Body of pancreas (tissue), 4 donors: ENCODE measurements around the gene RPL10A. TPM values are rescaled to one million over a fixed set of nuclear protein-coding genes. Genes with fewer than 3 reads are reported as not detected.

Source experiments
- ATAC-seq: fragments of 150-250 bp; one replicate; pipeline ENCODE4 v1.9.1; 2016
- DNase-seq, 4 donors: peaks; one replicate each; pipeline ENCODE4 v3.0.0-alpha.2; 2019
- H3K27ac ChIP-seq, 4 donors: fragments of 200-600 bp; sonication (generic); 1 replicate in 3 of 4; 2 replicates in 1 of 4; pipeline versions ENCODE4 v1.5.1 to v1.6.1; 2016 to 2019; ENCODE audit warnings: mild to moderate bottlenecking in 1 of 4, mixed read lengths in 1 of 4, moderate library complexity in 1 of 4
- H3K27me3 ChIP-seq, 2 donors: fragments of 200-600 bp; sonication (generic); one replicate each; pipeline ENCODE4 v1.6.0; 2016; ENCODE audit warnings: mild to moderate bottlenecking in 1 of 2
- H3K36me3 ChIP-seq, 2 donors: fragments of 200-600 bp; sonication (generic); replicated peaks in 1 of 2; 2 replicates each; pipeline ENCODE4 v1.5.1; 2016; ENCODE audit warnings: low read depth in 2 of 2; ENCODE audit not compliant: insufficient read depth in 1 of 2
- H3K4me1 ChIP-seq: fragments of 200-600 bp; sonication (generic); one replicate; pipeline ENCODE4 v1.6.0; 2016
- H3K4me3 ChIP-seq, 2 donors: fragments of 200-600 bp; sonication (generic); 1 replicate in 1 of 2; 2 replicates in 1 of 2; pipeline ENCODE4 v1.5.1; 2016 to 2019
- H3K9me3 ChIP-seq, 3 donors: fragments of 200-600 bp; sonication (generic); 1 replicate in 2 of 3; 2 replicates in 1 of 3; pipeline ENCODE4 v1.5.1; 2016
- CTCF ChIP-seq, 7 experiments: fragments of 450-650 bp in 4 of 7; fragments of 200-600 bp in 3 of 7; sonication (generic) in 3 of 7; IDR thresholded peaks; one replicate each; pipeline ENCODE4 v1.5.1; 2016 to 2019; ENCODE audit warnings: antibody characterized with exemption in 7 of 7
- POLR2A ChIP-seq, 3 donors: fragments of 450-650 bp; IDR thresholded peaks; one replicate each; pipeline ENCODE4 v1.6.1; 2016; ENCODE audit warnings: antibody characterized with exemption in 3 of 3, mild to moderate bottlenecking in 2 of 3
- WGBS, 2 donors: methylation state at CpG; one replicate each; pipeline ENCODE4 v1.1.5; 2017; 5-methylcytosine and 5-hydroxymethylcytosine counted together
- intact Hi-C: fragments of 100-400 bp; cut with DNase I; formaldehyde crosslinking; loops from one replicate; pipeline ENCODE4 v1.15.1; 2023
- total RNA-seq, 2 donors: library from RNA; depleted of rRNA; stranded (reverse); fragments of >200 nt; gene quantifications; one replicate each; pipeline ENCODE4 v1.1.0, GENCODE V29; 2016

RPL10A gene
- total RNA-seq, 2 donors from 2014 or later, result 563 to 782 TPM

DNA sequence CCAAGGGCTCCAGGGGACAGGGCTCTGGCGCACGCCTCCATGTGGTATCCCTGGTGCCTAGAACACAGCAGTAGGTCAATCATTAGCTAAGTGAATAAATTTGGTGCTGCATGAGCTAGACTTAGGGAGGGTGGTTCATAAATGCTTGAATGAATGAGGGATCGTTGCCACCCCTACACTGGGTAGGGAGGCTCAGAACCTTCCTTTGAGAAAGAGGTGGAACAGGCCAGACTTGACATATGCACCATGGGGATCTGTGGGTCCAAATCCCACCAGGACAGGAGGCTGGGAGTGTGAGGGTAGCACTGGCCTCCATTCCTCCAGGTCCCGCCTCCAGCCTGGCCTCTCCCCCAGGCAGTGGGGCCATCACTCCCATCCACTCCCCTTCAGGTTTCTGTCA is 14.9 kb downstream of the RPL10A start:
- intact Hi-C loops, result no loop called here
- ATAC-seq, result no peak
- H3K4me1 ChIP-seq, result peaks cover 25% of the 10 kb centered on the region
- TF ChIP-seq CTCF (IDR thresholded peaks at IDR 0.05) (no peak), POLR2A (IDR thresholded peaks at IDR 0.05) (no peak)
- no peaks in the 10 kb centered on the region for H3K27me3 ChIP-seq
- no peak overlapping the region for H3K27ac ChIP-seq
- H3K4me3 ChIP-seq, result no peak overlapping the region
- WGBS, 2 donors, result 89 to 98% methylated on average over 4 of the region's 4 CpGs
- H3K9me3 ChIP-seq, result no peaks in the 10 kb centered on the region
- no peak for DNase-seq
- no peaks in the 10 kb centered on the region for H3K36me3 ChIP-seq

- no peaks in the 10 kb centered on the region for H3K36me3 ChIP-seq
- WGBS, 2 donors, result 78 to 96% methylated on average over 3 of the region's 3 CpGs
- no peak overlapping the region for H3K4me3 ChIP-seq
- no peak overlapping the region for H3K27ac ChIP-seq
- no peak for ATAC-seq
- intact Hi-C loops, result no loop called here
- no peaks in the 10 kb centered on the region for H3K9me3 ChIP-seq
- TF ChIP-seq POLR2A (IDR thresholded peaks at IDR 0.05), result no peak
- TF ChIP-seq CTCF (IDR thresholded peaks at IDR 0.05), result no peak
- no peak for DNase-seq
- H3K4me1 ChIP-seq, result peaks cover 29% of the 10 kb centered on the region
- no peaks in the 10 kb centered on the region for H3K27me3 ChIP-seq
Observed at GRCh38 chr6:35483490-35483889, 15.3 kb downstream of the RPL10A start.

DNA sequence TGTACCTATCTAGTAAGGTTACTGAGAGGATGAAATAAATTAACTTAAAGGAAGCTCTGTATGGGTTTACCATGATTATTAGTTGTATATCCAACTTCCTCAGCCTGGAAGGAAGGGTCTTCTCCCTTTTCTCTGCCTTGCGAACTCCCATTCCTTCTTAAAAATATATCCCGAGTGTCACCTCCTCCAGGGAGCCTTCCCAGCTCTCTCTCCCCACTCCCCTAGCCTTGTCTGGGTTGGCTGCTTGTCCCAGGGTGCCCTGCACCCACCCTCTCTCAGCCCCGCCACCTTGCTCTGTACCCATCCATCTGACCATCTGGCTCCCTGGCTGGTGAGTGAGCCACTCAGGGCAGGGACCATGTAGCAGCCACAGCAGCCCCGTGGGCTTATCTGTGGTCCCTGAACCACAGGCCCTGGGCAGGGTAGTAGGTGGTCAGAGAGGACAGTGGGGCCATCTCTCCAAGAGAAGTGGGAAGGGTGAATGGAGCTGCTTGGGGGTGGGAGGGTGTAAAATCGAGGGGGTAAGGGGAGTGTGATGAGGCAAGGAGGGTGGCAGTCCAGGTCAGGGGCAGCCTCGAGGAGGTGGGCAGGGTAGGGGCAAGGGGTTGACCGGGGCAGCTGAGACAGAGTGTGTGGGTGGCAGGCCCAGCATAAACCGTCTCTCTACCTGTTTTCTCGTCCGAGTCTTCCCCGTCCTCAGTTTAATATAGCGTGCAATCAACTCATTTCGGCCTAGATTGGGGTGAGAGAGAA is 15.9 kb downstream of the RPL10A start:
- no peaks in the 10 kb centered on the region for H3K9me3 ChIP-seq
- H3K36me3 ChIP-seq, result no peaks in the 10 kb centered on the region
- TF ChIP-seq CTCF (IDR thresholded peaks at IDR 0.05) (no peak), POLR2A (IDR thresholded peaks at IDR 0.05) (no peak)
- H3K4me1 ChIP-seq, result peaks cover 29% of the 10 kb centered on the region
- H3K27ac ChIP-seq, result no peak overlapping the region
- DNase-seq (no peak), ATAC-seq (no peak)
- 87 to 90% methylated on average over 13 of the region's 13 CpGs for WGBS, 2 donors
- no peaks in the 10 kb centered on the region for H3K27me3 ChIP-seq
- intact Hi-C loops, result no loop called here
- H3K4me3 ChIP-seq, result no peak overlapping the region

GRCh38 chr6:35484921-35485392 is 16.8 kb downstream of the RPL10A start:
- H3K36me3 ChIP-seq, result no peaks in the 10 kb centered on the region
- ATAC-seq, result no peak
- TF ChIP-seq POLR2A (IDR thresholded peaks at IDR 0.05) (no peak), CTCF (IDR thresholded peaks at IDR 0.05) (no peak)
- H3K4me3 ChIP-seq, result no peak overlapping the region
- peak overlapping the region in 1 of 4 donors; percentile 14 for H3K27ac ChIP-seq
- peaks cover 30% of the 10 kb centered on the region for H3K4me1 ChIP-seq
- 89 to 97% methylated on average over 7 of the region's 7 CpGs for whole genome bisulfite sequencing, 2 donors
- intact Hi-C loops, result no loop called here
- no peak for DNase-seq
- no peaks in the 10 kb centered on the region for H3K9me3 ChIP-seq
- no peaks in the 10 kb centered on the region for H3K27me3 ChIP-seq

DNA sequence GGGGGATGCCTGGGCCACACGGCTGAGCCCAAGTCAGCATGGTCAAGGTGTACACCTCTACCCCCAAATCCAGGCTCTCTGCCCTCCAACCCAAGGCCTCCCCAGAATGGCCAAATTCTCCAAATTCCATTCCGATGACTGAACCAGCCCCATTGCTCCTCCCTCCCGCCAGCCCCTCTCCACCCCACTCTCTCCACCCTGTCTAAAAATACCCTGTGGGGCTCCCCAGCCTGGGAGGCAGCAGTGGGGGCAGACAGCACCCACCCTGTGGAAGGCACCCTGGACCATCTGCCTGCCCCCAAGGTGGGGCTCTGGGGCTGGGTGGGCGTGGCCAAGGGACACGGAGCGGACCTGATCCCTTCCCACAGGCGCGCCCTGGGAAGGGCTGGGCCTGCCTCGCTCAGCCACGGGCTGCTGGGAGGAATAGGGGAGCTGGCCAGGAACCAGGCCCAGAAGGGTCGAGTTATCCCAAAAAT is 17.2 kb downstream of the RPL10A start:
- peaks cover 35% of the 10 kb centered on the region for H3K4me1 ChIP-seq
- H3K9me3 ChIP-seq, result no peaks in the 10 kb centered on the region
- H3K4me3 ChIP-seq, result no peak overlapping the region
- peak overlapping the region in 2 of 4 donors; percentile 14 to 51 for H3K27ac ChIP-seq
- H3K36me3 ChIP-seq, result no peaks in the 10 kb centered on the region
- WGBS, 2 donors, result 62 to 82% methylated on average over 9 to 11 of the region's 11 CpGs
- intact Hi-C loops, result no loop called here
- no peak for TF ChIP-seq CTCF (IDR thresholded peaks at IDR 0.05)
- TF ChIP-seq POLR2A (IDR thresholded peaks at IDR 0.05), result no peak
- no peak for DNase-seq
- ATAC-seq, result no peak
- no peaks in the 10 kb centered on the region for H3K27me3 ChIP-seq
